Mammary epithelial cell (primary cell): Measurements from ENCODE around the gene CYFIP1.

Source experiments
- CTCF ChIP-seq, 2 donors: IDR thresholded peaks in 1 of 2; conservative IDR thresholded peaks in 1 of 2; 2 replicates each; pipeline ENCODE4 v1.5.1; 2011 to 2012; ENCODE audit warnings: inconsistent platforms in 2 of 2, low read length in 2 of 2, mild to moderate bottlenecking in 2 of 2, control low read depth in 1 of 2, low read depth in 1 of 2; ENCODE audit not compliant: insufficient read depth in 1 of 2; ENCODE audit errors: extremely low read depth in 1 of 2
- EZH2 ChIP-seq: IDR thresholded peaks from 2 replicates; pipeline ENCODE4 v1.6.1; 2012; ENCODE audit warnings: low read length, inconsistent platforms, borderline replicate concordance

DNA sequence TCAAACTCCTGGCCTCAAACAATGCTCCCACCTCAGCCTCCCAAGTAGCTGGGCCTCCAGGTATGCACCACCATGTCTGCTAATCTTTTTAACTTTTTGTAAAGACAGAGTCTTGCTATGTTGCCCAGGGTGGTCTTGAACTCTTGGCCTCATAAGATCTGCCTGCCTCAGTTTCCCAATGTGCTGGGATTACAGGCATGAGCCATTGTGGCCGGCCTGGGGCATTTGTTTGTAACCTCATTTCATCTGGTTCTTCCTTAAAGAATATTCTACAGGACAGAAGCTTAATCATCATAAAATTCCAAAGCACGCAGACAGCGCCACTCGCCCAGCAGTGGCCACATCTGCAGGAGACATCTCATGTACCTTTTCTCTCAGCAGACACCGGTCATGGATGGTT lies 23.6 kb upstream of the CYFIP1 start:
- TF ChIP-seq EZH2 (no peak), CTCF (conservative IDR thresholded peaks at IDR 0.05 in 1 of 2, IDR thresholded peaks at IDR 0.05 in 1 of 2; ENCODE audit: extremely low read depth in 1 of 2, insufficient read depth in 1 of 2, low read depth in 1 of 2, low read length in 2 of 2) (peak in 1 of 2 donors; percentile 11)
